ENCODE data around the gene STAT5B.

DNA sequence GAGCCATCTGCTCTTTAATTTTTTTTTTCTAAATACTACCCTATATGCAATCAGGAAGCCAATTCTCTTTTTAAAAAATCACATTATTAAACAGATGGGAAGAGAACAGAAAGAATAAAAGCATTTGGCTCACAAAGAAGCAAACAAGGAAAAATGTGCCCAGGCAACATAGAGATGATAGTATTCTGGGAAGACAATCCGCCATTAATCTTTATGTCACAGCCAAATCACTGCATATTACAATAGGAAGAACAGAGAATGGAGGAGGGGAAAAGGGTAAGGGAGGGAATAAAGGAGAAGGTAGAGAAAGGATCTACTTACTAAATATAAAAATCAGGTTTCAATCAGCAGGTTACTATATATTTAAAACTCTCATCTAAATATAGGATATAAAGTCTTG, 34.3 kb downstream of the STAT5B start:
- TF ChIP-seq CSDC2 (CRISPR knock-in tag; IDR thresholded peaks at IDR 0.05) = no peak
- TF ChIP-seq, protein P1, sequence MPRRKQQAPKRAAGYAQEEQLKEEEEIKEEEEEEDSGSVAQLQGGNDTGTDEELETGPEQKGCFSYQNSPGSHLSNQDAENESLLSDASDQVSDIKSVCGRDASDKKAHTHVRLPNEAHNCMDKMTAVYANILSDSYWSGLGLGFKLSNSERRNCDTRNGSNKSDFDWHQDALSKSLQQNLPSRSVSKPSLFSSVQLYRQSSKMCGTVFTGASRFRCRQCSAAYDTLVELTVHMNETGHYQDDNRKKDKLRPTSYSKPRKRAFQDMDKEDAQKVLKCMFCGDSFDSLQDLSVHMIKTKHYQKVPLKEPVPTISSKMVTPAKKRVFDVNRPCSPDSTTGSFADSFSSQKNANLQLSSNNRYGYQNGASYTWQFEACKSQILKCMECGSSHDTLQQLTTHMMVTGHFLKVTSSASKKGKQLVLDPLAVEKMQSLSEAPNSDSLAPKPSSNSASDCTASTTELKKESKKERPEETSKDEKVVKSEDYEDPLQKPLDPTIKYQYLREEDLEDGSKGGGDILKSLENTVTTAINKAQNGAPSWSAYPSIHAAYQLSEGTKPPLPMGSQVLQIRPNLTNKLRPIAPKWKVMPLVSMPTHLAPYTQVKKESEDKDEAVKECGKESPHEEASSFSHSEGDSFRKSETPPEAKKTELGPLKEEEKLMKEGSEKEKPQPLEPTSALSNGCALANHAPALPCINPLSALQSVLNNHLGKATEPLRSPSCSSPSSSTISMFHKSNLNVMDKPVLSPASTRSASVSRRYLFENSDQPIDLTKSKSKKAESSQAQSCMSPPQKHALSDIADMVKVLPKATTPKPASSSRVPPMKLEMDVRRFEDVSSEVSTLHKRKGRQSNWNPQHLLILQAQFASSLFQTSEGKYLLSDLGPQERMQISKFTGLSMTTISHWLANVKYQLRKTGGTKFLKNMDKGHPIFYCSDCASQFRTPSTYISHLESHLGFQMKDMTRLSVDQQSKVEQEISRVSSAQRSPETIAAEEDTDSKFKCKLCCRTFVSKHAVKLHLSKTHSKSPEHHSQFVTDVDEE (CRISPR knock-in tag; IDR thresholded peaks at IDR 0.05) = no peak
- TF ChIP-seq GLIS3 (CRISPR knock-in tag; IDR thresholded peaks at IDR 0.05) = no peak
- TF ChIP-seq PATZ1 (CRISPR knock-in tag; IDR thresholded peaks at IDR 0.05; ENCODE audit: borderline replicate concordance) = no peak
- no peak for TF ChIP-seq ARNTL (CRISPR knock-in tag; IDR thresholded peaks at IDR 0.05; ENCODE audit: borderline replicate concordance, low read depth)
- no peak for TF ChIP-seq POU6F1 (CRISPR knock-in tag; IDR thresholded peaks at IDR 0.05; ENCODE audit: borderline replicate concordance, low read depth)
- TF ChIP-seq ZC3H10 (CRISPR knock-in tag; IDR thresholded peaks at IDR 0.05) = no peak
- no peak for TF ChIP-seq ZFP30 (CRISPR knock-in tag; IDR thresholded peaks at IDR 0.05)
- no peak for TF ChIP-seq SNAI2 (CRISPR knock-in tag; IDR thresholded peaks at IDR 0.05)
- TF ChIP-seq, protein P2, sequence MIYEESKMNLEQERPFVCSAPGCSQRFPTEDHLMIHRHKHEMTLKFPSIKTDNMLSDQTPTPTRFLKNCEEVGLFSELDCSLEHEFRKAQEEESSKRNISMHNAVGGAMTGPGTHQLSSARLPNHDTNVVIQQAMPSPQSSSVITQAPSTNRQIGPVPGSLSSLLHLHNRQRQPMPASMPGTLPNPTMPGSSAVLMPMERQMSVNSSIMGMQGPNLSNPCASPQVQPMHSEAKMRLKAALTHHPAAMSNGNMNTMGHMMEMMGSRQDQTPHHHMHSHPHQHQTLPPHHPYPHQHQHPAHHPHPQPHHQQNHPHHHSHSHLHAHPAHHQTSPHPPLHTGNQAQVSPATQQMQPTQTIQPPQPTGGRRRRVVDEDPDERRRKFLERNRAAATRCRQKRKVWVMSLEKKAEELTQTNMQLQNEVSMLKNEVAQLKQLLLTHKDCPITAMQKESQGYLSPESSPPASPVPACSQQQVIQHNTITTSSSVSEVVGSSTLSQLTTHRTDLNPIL (CRISPR knock-in tag; IDR thresholded peaks at IDR 0.05; ENCODE audit: low read depth) = no peak

All from SK-N-SH treated with all-trans-retinoic acid at 6 μM for 48 hours (cell line).